22Rv1 (cell line): ENCODE data around the gene RASA3.

Source experiments
- CTCF ChIP-seq: fragments of 450-650 bp; IDR thresholded peaks from 2 replicates; pipeline ENCODE4 v1.5.1; 2017; ENCODE audit warnings: mild to moderate bottlenecking
- ZFX ChIP-seq: fragments of 450-650 bp; IDR thresholded peaks from 2 replicates; pipeline ENCODE4 v1.6.1; 2017; ENCODE audit warnings: antibody characterized with exemption, borderline replicate concordance

GRCh38 chr13:114096031-114096485, 36.4 kb downstream of the RASA3 start:
- TF ChIP-seq CTCF, result no peak
- no peak for TF ChIP-seq ZFX
